Stimulated activated CD4-positive, alpha-beta T cell treated with anti-CD3 and anti-CD28 coated beads, Interleukin-15, amount 100 ng/mL, for 24 hours (primary cell): ENCODE data around the gene CREB5.

ENCODE experiments used
- DNase-seq: peaks from one replicate; pipeline ENCODE4 v3.0.0-alpha.2; 2020

The CREB5 gene

DNA sequence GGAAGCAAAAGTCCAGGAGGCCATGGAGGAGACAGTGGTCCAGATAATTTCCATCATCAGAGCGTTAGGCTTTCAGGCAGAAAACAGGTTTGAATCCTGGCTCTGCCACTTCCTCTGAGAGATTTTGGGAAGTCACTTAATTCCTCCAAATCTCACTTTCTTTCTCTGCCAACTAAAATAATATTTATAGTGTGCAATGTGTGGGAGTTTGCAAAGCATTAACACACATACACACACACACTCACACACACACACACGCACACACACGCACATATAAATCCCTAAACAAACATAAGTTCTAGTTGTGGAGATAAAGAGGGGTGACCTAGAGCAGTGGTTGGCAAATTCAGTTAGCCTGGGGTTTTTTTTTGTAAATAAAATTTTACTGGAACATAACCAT lies 461.0 kb downstream of the CREB5 start:
- DNase-seq, result no peak

- DNase-seq, result no peak
Measured at GRCh38 chr7:28874001-28874400, 461.7 kb downstream of the CREB5 start.
